Testis (tissue), 3 donors: ENCODE data around the gene LSM3. TPM values are rescaled to one million over a fixed set of nuclear protein-coding genes. Genes with fewer than 3 reads are reported as not detected.

Source experiments
- DNase-seq: peaks from one replicate; pipeline ENCODE4 v3.0.0-alpha.2; 2019
- H3K27ac ChIP-seq, 2 donors: fragments of 200-600 bp; sonication (generic); one replicate each; pipeline ENCODE4 v1.5.1; 2019
- H3K27me3 ChIP-seq: fragments of 200-600 bp; sonication (generic); one replicate; pipeline ENCODE4 v1.5.1; 2019
- H3K36me3 ChIP-seq: fragments of 200-600 bp; sonication (generic); one replicate; pipeline ENCODE4 v1.5.1; 2017; ENCODE audit warnings: low read depth; ENCODE audit errors: missing control alignments
- H3K4me1 ChIP-seq: fragments of 200-600 bp; sonication (generic); one replicate; pipeline ENCODE4 v1.5.1; 2019
- H3K4me3 ChIP-seq, 2 donors: fragments of 200-600 bp; sonication (generic); one replicate each; pipeline ENCODE4 v1.5.1; 2017 to 2019
- H3K9me3 ChIP-seq: fragments of 200-600 bp; sonication (generic); one replicate; pipeline ENCODE4 v1.5.1; 2017
- CTCF ChIP-seq, 3 experiments: fragments of 450-650 bp in 2 of 3; fragments of 200-600 bp in 1 of 3; sonication (generic) in 1 of 3; IDR thresholded peaks; one replicate each; pipeline ENCODE4 v1.5.1; 2016 to 2019; ENCODE audit warnings: antibody characterized with exemption in 3 of 3, mild to moderate bottlenecking in 2 of 3, moderate library complexity in 1 of 3
- POLR2A ChIP-seq: fragments of 450-650 bp; IDR thresholded peaks from one replicate; pipeline ENCODE4 v1.6.1; 2017; ENCODE audit warnings: antibody characterized with exemption, mild to moderate bottlenecking, moderate library complexity
- WGBS, 2 donors: methylation state at CpG; one replicate each; pipeline ENCODE4 v1.1.5; 2018; 5-methylcytosine and 5-hydroxymethylcytosine counted together
- intact Hi-C: fragments of 100-400 bp; cut with DNase I; formaldehyde crosslinking; loops from one replicate; pipeline ENCODE4 v1.15.1; 2023; ENCODE audit warnings: low total_unique reads
- polyA plus RNA-seq: library from polyadenylated mRNA; stranded (reverse); fragments of 350-450 nt; fragmentation: Illumina TruSeq; extraction: RNeasy Lipid Tissue Mini Kit (QIAGEN cat#74804); gene quantifications from one replicate; pipeline ENCODE4 v1.2.3, GENCODE V29; 2014; ENCODE audit warnings: low read depth, low replicate concordance; ENCODE audit not compliant: insufficient read depth
- total RNA-seq, 2 donors: library from RNA; depleted of rRNA; stranded (reverse); fragments of >200 nt; gene quantifications; one replicate each; pipeline ENCODE4 v1.2.3, GENCODE V29; 2016

The LSM3 gene
- total and polyA plus RNA-seq, 3 donors from 2014 or later, result 13.6 to 21.2 (median 14.9) TPM

GRCh38 chr3:14134291-14134690 is 44.3 kb upstream of the LSM3 start:
- no peak overlapping the region for H3K4me3 ChIP-seq
- WGBS, 2 donors, result 84 to 86% methylated on average over 6 of the region's 6 CpGs
- no peaks in the 10 kb centered on the region for H3K27me3 ChIP-seq
- no peak overlapping the region for H3K27ac ChIP-seq
- no peaks in the 10 kb centered on the region for H3K4me1 ChIP-seq
- H3K36me3 ChIP-seq, result peaks cover 6% of the 10 kb centered on the region
- H3K9me3 ChIP-seq, result no peaks in the 10 kb centered on the region
- intact Hi-C loops, result no loop called here
- DNase-seq, result no peak
- TF ChIP-seq CTCF (IDR thresholded peaks at IDR 0.05) (no peak), POLR2A (no peak)

- no peak overlapping the region for H3K27ac ChIP-seq
- H3K9me3 ChIP-seq, result no peaks in the 10 kb centered on the region
- H3K36me3 ChIP-seq, result peaks cover 5% of the 10 kb centered on the region
- WGBS, 2 donors, result 85 to 87% methylated on average over 9 to 11 of the region's 11 CpGs
- intact Hi-C loops, result no loop called here
- H3K27me3 ChIP-seq, result no peaks in the 10 kb centered on the region
- H3K4me1 ChIP-seq, result no peaks in the 10 kb centered on the region
- no peak overlapping the region for H3K4me3 ChIP-seq
- TF ChIP-seq POLR2A (no peak), CTCF (IDR thresholded peaks at IDR 0.05) (no peak)
- no peak for DNase-seq
Measured at GRCh38 chr3:14135581-14135980, 43.0 kb upstream of the LSM3 start.

- no peaks in the 10 kb centered on the region for H3K27me3 ChIP-seq
Measured at GRCh38 chr3:14137004-14137403, 41.6 kb upstream of the LSM3 start.

GRCh38 chr3:14137445-14137844 is 41.2 kb upstream of the LSM3 start:
- Histone ChIP-seq H3K9me3 (no peaks in the 10 kb centered on the region), H3K4me1 (no peaks in the 10 kb centered on the region), H3K4me3 (no peak overlapping the region), H3K36me3 (no peaks in the 10 kb centered on the region), H3K27ac (no peak overlapping the region), H3K27me3 (no peaks in the 10 kb centered on the region)
- TF ChIP-seq POLR2A, result no peak
- WGBS, 2 donors, result 56 to 72% methylated on average over 2 to 3 of the region's 3 CpGs
- no peak for DNase-seq
- intact Hi-C loops, result no loop called here

More at GRCh38 chr3:14137004-14137403, 41.6 kb upstream of the LSM3 start:
- Histone ChIP-seq H3K9me3 (no peaks in the 10 kb centered on the region), H3K27ac (no peak overlapping the region), H3K36me3 (no peaks in the 10 kb centered on the region), H3K4me3 (no peak overlapping the region), H3K4me1 (no peaks in the 10 kb centered on the region)
- intact Hi-C loops, result no loop called here
- 83% methylated on average over 3 of the region's 3 CpGs; no CpG with 5 or more reads in 1 of the 2 donors for WGBS, 2 donors
- no peak for DNase-seq
- no peak for TF ChIP-seq CTCF (IDR thresholded peaks at IDR 0.05)
- no peak for TF ChIP-seq POLR2A

- Histone ChIP-seq H3K9me3 (no peaks in the 10 kb centered on the region), H3K4me1 (no peaks in the 10 kb centered on the region), H3K27me3 (no peaks in the 10 kb centered on the region), H3K27ac (no peak overlapping the region), H3K36me3 (no peaks in the 10 kb centered on the region), H3K4me3 (no peak overlapping the region)
- WGBS, 2 donors, result 87 to 89% methylated on average over 16 of the region's 16 CpGs
- intact Hi-C loops, result no loop called here
- TF ChIP-seq POLR2A (no peak), CTCF (IDR thresholded peaks at IDR 0.05) (no peak)
- no peak for DNase-seq
Measured at GRCh38 chr3:14138109-14138877, 40.3 kb upstream of the LSM3 start.
